ENCODE data around the gene RIPK1.

Gene RIPK1

GRCh38 chr6:3085074-3085473 is 16.8 kb downstream of the RIPK1 start:
- TF ChIP-seq CTCF (IDR thresholded peaks at IDR 0.05; ENCODE audit: control insufficient read depth, insufficient read depth, low read depth, low read length, missing control alignments): no peak
- H3K4me3 ChIP-seq (ENCODE audit: control insufficient read depth, low read depth, low read length): no peak overlapping the region
- DNase-seq (ENCODE audit: low read depth): no peak

DNA sequence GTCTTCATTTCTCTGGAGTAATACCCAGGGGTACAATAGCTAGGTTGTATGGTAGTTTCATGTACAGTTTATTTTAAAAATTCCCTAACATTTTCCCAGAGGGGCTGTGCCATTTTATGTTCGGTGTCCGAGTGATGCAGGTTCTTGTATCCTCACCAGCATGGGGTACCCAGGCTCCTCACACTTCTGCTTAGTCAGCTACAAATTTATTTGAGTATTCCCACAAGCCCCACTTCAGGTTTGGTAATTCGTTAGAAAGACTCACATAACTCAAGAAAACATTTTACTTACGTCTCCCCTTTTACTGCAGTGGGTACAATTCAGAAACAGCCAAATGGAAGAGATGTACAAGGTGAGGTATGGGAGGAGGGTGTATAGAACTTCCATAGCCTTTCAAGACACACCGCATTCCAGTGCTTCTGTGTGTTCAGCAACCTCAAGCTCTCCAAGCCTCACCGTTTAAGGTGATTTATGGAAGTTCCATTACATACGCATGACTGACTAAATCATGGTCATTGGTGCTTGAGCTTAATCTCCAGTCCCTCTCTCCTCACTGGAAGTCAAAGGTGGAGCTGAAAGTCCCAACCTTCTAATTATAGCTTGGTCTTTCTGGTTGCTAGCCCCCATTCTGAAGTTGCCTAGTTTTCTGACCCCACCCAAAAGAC is 18.1 kb downstream of the RIPK1 start:
- no peak for TF ChIP-seq CTCF (IDR thresholded peaks at IDR 0.05; ENCODE audit: control insufficient read depth, insufficient read depth, low read depth, low read length, missing control alignments)
- DNase-seq (ENCODE audit: low read depth): no peak
- H3K4me3 ChIP-seq (ENCODE audit: control insufficient read depth, low read depth, low read length): no peak overlapping the region

DNA sequence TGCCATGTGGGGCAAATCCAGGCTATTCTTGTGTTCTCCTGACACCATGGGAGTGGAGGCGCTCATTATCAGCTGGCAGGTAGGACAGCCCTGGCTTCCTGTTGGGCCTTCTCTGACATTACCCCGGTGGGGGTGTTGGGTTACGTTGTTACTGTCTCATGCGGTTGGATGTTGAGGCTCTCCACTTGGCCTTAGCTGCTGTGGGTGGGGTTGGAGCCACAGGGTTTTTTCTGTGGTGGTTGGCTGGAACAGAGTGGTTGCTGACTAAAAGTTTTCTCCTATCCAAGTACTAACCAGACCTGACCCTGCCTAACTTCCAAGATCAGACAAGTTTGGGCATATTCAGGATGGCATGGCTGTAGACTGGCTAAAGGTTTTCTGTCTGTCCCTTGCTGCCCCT is 20.2 kb downstream of the RIPK1 start:
- H3K4me3 ChIP-seq (ENCODE audit: control insufficient read depth, low read depth, low read length): no peak overlapping the region
- DNase-seq (ENCODE audit: low read depth): no peak
- no peak for TF ChIP-seq CTCF (IDR thresholded peaks at IDR 0.05; ENCODE audit: control insufficient read depth, insufficient read depth, low read depth, low read length, missing control alignments)

DNA sequence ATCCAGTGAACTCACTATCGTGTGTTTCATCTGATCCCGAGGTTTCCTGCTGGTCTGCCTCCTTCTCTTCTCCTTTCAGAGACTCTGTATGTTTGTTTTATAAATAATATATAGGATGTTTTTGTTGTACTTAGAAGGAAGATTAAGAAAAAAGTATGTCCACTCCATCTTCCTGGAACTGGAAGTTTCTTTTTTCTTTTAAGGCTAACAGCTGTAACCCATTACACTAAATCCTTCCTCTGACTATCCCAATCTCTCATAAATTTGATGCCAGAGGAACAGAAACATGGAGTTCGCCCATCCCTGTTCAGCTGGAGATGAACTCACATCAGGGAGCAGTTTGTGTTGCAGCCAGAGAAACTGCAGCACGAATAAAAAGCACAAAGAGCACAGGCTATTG is 20.7 kb downstream of the RIPK1 start:
- no peak overlapping the region for H3K4me3 ChIP-seq (ENCODE audit: control insufficient read depth, low read depth, low read length)
- no peak for TF ChIP-seq CTCF (IDR thresholded peaks at IDR 0.05; ENCODE audit: control insufficient read depth, insufficient read depth, low read depth, low read length, missing control alignments)
- DNase-seq (ENCODE audit: low read depth): no peak

DNA sequence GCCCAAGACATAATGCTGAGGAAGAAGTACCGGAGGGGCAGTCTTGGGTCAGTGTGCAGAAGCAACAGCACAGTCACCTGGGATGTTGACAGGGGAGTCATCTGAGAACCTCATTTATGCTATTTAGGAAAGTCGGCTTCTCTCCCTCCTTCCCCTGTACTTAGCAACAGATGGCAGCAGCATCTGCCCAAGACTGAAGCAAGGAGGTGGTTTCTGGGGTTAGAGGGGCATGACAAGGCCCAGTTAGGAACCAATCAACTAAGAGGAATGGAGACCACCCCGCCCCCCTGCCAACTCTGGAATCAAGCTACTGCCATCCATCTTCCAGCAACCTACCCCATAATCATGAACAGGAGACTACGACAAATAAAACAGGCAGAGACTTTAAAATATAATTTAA is 21.7 kb downstream of the RIPK1 start:
- no peak overlapping the region for H3K4me3 ChIP-seq (ENCODE audit: control insufficient read depth, low read depth, low read length)
- no peak for TF ChIP-seq CTCF (IDR thresholded peaks at IDR 0.05; ENCODE audit: control insufficient read depth, insufficient read depth, low read depth, low read length, missing control alignments)
- no peak for DNase-seq (ENCODE audit: low read depth)

GRCh38 chr6:3094815-3095214 is 26.5 kb downstream of the RIPK1 start:
- no peak for TF ChIP-seq CTCF (IDR thresholded peaks at IDR 0.05; ENCODE audit: control insufficient read depth, insufficient read depth, low read depth, low read length, missing control alignments)
- H3K4me3 ChIP-seq (ENCODE audit: control insufficient read depth, low read depth, low read length): no peak overlapping the region
- DNase-seq (ENCODE audit: low read depth): no peak

GRCh38 chr6:3102875-3103274 is 34.6 kb downstream of the RIPK1 start:
- TF ChIP-seq CTCF (IDR thresholded peaks at IDR 0.05; ENCODE audit: control insufficient read depth, insufficient read depth, low read depth, low read length, missing control alignments): no peak
- no peak for DNase-seq (ENCODE audit: low read depth)
- no peak overlapping the region for H3K4me3 ChIP-seq (ENCODE audit: control insufficient read depth, low read depth, low read length)

Data from AG09309 (cell line).